Vagina (tissue), 2 donors: ENCODE measurements around the gene KL. TPM values are rescaled to one million over a fixed set of nuclear protein-coding genes. Genes with fewer than 3 reads are reported as not detected.

Source experiments
- DNase-seq, 2 donors: peaks; one replicate each; pipeline ENCODE4 v3.0.0-alpha.2; 2017; ENCODE audit errors: extremely low spot score in 2 of 2
- H3K27ac ChIP-seq: fragments of 200-600 bp; sonication (generic); one replicate; pipeline ENCODE4 v1.5.1; 2019
- H3K27me3 ChIP-seq: fragments of 200-600 bp; sonication (generic); one replicate; pipeline ENCODE4 v1.5.1; 2019
- H3K36me3 ChIP-seq, 2 donors: fragments of 200-600 bp; sonication (generic); one replicate each; pipeline ENCODE4 v1.5.1; 2017 to 2019
- H3K4me1 ChIP-seq: fragments of 200-600 bp; sonication (generic); one replicate; pipeline ENCODE4 v1.5.1; 2019
- H3K4me3 ChIP-seq, 2 donors: fragments of 200-600 bp; sonication (generic); 1 replicate in 1 of 2; 2 replicates in 1 of 2; pipeline ENCODE4 v1.5.1; 2016 to 2019
- H3K9me3 ChIP-seq: fragments of 200-600 bp; sonication (generic); one replicate; pipeline ENCODE4 v1.5.1; 2019
- CTCF ChIP-seq, 3 experiments: fragments of 450-650 bp in 2 of 3; fragments of 200-600 bp in 1 of 3; sonication (generic) in 1 of 3; IDR thresholded peaks; one replicate each; pipeline ENCODE4 v1.5.1; 2017 to 2019; ENCODE audit warnings: antibody characterized with exemption in 3 of 3, mild to moderate bottlenecking in 2 of 3, moderate library complexity in 2 of 3
- POLR2A ChIP-seq, 2 donors: fragments of 450-650 bp; IDR thresholded peaks; one replicate each; pipeline ENCODE4 v1.6.1; 2017; ENCODE audit warnings: antibody characterized with exemption in 2 of 2, mild to moderate bottlenecking in 2 of 2, moderate library complexity in 2 of 2
- POLR2AphosphoS5 ChIP-seq, 2 donors: sonication (generic); formaldehyde crosslinking; IDR thresholded peaks; one replicate each; pipeline ENCODE4 v1.9.0; 2017; ENCODE audit warnings: antibody characterized with exemption in 2 of 2, mild to moderate bottlenecking in 2 of 2, low read depth in 1 of 2; ENCODE audit not compliant: insufficient read depth in 1 of 2
- intact Hi-C: fragments of 100-400 bp; cut with DNase I; formaldehyde crosslinking; loops from one replicate; pipeline ENCODE4 v1.15.1; 2023
- total RNA-seq: library from RNA; depleted of rRNA; stranded (reverse); fragments of >200 nt; gene quantifications from one replicate; pipeline ENCODE4 v1.2.3, GENCODE V29; 2016

Gene KL
- total RNA-seq, result 1.7 TPM

DNA sequence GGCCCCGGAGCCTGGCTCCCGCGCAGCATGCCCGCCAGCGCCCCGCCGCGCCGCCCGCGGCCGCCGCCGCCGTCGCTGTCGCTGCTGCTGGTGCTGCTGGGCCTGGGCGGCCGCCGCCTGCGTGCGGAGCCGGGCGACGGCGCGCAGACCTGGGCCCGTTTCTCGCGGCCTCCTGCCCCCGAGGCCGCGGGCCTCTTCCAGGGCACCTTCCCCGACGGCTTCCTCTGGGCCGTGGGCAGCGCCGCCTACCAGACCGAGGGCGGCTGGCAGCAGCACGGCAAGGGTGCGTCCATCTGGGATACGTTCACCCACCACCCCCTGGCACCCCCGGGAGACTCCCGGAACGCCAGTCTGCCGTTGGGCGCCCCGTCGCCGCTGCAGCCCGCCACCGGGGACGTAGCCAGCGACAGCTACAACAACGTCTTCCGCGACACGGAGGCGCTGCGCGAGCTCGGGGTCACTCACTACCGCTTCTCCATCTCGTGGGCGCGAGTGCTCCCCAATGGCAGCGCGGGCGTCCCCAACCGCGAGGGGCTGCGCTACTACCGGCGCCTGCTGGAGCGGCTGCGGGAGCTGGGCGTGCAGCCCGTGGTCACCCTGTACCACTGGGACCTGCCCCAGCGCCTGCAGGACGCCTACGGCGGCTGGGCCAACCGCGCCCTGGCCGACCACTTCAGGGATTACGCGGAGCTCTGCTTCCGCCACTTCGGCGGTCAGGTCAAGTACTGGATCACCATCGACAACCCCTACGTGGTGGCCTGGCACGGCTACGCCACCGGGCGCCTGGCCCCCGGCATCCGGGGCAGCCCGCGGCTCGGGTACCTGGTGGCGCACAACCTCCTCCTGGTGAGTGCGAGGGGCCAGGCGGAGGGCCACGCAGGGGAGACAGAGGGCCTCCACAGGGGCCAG is at the start of gene KL:
TSS of gene KL (plus strand) at position 10 of the 909 bp plus-strand sequence. CDS start at position 28, 18 bp downstream.
- TF ChIP-seq POLR2AphosphoS5 (IDR thresholded peaks at IDR 0.05; ENCODE audit: insufficient read depth in 1 of 2, low read depth in 1 of 2), result peak in 1 of 2 donors; percentile 61
- no peak for TF ChIP-seq CTCF (IDR thresholded peaks at IDR 0.05)
- H3K27me3 ChIP-seq, result no peaks in the 10 kb centered on the region
- intact Hi-C loops, result no loop called here

DNA sequence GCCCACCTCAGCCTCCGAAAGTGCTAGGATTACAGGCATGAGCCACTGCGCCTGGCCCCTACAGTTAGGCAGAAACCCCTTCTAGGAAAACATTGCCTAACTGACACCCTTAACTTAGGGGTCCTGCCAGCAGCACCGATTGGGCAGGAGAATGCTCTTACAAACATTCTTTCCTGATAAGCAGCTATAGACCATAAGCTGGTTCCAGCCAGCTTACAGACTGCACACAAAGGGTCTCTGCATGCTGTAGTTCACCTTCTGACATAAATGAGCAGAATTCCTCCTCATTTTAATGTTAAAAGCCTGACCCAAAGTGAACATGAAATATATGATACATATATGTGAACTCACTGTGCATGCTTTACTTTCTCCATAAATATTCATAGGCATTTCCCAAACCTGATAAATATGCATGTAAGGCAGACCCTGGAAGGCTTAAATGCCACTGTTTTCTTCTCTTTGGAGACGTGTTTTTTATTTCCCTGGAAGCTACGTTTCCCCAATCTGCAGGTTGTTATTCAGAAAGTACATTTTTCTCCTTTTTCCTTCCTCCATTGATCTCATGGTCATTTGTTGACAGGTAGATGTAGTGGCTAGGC is 48.5 kb upstream of the KL start:
- Histone ChIP-seq H3K4me1 (peaks cover 5% of the 10 kb centered on the region), H3K27ac (no peak overlapping the region), H3K9me3 (no peaks in the 10 kb centered on the region), H3K27me3 (no peaks in the 10 kb centered on the region), H3K4me3 (no peak overlapping the region), H3K36me3 (no peaks in the 10 kb centered on the region)
- intact Hi-C loops, result no loop called here
- DNase-seq, result no peak
- TF ChIP-seq POLR2A (IDR thresholded peaks at IDR 0.05) (no peak), POLR2AphosphoS5 (IDR thresholded peaks at IDR 0.05; ENCODE audit: insufficient read depth in 1 of 2, low read depth in 1 of 2) (no peak), CTCF (IDR thresholded peaks at IDR 0.05) (no peak)

More for the DNA sequence above, at the start of gene KL:
- no peak for DNase-seq
- Histone ChIP-seq H3K9me3 (no peaks in the 10 kb centered on the region), H3K27ac (peak within 1 kb of the TSS; percentile 57), H3K4me3 (peak within 1 kb of the TSS; percentile 52 to 66), H3K36me3 (no peaks in the 10 kb centered on the region), H3K4me1 (no peaks in the 10 kb centered on the region)

GRCh38 chr13:32968316-32968715 is 47.9 kb upstream of the KL start:
- TF ChIP-seq POLR2A (IDR thresholded peaks at IDR 0.05) (no peak), CTCF (IDR thresholded peaks at IDR 0.05) (no peak), POLR2AphosphoS5 (IDR thresholded peaks at IDR 0.05; ENCODE audit: insufficient read depth in 1 of 2, low read depth in 1 of 2) (no peak)
- peaks cover 5% of the 10 kb centered on the region for H3K4me1 ChIP-seq
- no peaks in the 10 kb centered on the region for H3K9me3 ChIP-seq
- H3K27me3 ChIP-seq, result no peaks in the 10 kb centered on the region
- H3K27ac ChIP-seq, result no peak overlapping the region
- no peak overlapping the region for H3K4me3 ChIP-seq
- intact Hi-C loops, result no loop called here
- no peak for DNase-seq
- H3K36me3 ChIP-seq, result no peaks in the 10 kb centered on the region

DNA sequence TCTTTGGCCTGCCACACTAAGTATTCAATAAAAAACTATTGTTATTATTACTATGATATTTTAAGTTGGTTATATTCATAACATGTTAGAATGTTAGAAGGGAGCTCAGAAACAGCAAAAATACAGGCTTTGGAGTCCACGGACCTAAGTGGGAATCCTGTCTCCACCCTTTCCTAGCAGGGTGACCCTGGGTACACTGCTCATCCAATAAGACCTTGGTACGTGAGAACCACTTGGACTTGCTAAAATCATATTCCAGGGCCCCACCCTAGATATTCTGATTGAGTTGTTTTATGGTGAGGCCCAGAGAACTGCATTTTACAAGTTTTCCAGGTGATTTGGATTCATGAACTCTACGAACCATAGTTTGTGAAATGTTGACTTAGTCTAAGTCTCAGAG is 47.4 kb upstream of the KL start:
- Histone ChIP-seq H3K36me3 (no peaks in the 10 kb centered on the region), H3K4me3 (no peak overlapping the region), H3K4me1 (peaks cover 5% of the 10 kb centered on the region), H3K27me3 (no peaks in the 10 kb centered on the region), H3K27ac (peak overlapping the region; percentile 67), H3K9me3 (no peaks in the 10 kb centered on the region)
- DNase-seq, result no peak
- TF ChIP-seq POLR2AphosphoS5 (IDR thresholded peaks at IDR 0.05; ENCODE audit: insufficient read depth in 1 of 2, low read depth in 1 of 2), result no peak
- no peak for TF ChIP-seq CTCF (IDR thresholded peaks at IDR 0.05)
- no peak for TF ChIP-seq POLR2A (IDR thresholded peaks at IDR 0.05)
- intact Hi-C loops, result no loop called here

DNA sequence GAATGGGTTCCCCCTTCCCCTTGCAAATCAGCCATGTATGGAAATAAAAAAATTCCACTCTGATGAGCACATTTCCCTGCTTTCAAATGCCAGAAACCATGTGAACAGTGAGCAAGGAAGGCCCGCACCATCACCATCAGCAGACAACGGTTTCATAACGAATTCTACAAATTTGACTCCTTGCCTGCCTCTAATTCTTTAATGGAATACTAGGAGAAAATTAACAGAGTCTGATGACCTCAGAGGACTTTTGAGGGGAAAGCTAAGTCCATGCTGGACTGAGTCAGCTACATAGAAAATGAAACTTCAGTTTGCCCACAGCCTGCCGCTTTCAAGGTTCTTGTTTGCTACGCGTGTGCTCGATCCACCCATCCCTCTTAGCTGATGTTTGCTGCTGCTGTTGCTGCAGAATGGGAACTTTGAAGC is 46.7 kb upstream of the KL start:
- H3K27ac ChIP-seq, result peak overlapping the region; percentile 67
- H3K36me3 ChIP-seq, result no peaks in the 10 kb centered on the region
- intact Hi-C loops, result no loop called here
- peaks cover 5% of the 10 kb centered on the region for H3K4me1 ChIP-seq
- no peak for DNase-seq
- H3K9me3 ChIP-seq, result no peaks in the 10 kb centered on the region
- no peaks in the 10 kb centered on the region for H3K27me3 ChIP-seq
- H3K4me3 ChIP-seq, result peak overlapping the region in 1 of 2 donors; percentile 11
- TF ChIP-seq POLR2A (IDR thresholded peaks at IDR 0.05) (no peak), POLR2AphosphoS5 (IDR thresholded peaks at IDR 0.05; ENCODE audit: insufficient read depth in 1 of 2, low read depth in 1 of 2) (peak in 1 of 2 donors; percentile 49), CTCF (IDR thresholded peaks at IDR 0.05) (no peak)
